Endometrium (tissue), 2 donors: ENCODE results near the gene ENOX1.

Source experiments
- FAIRE-seq: peaks from 2 replicates; lab custom pipeline; 2012; peaks lifted over from hg19 to GRCh38; lab: Jason Lieb, UNC
- donor health status: control.
- donor health status: control.

Gene ENOX1

GRCh38 chr13:43545317-43545874, 241.4 kb downstream of the ENOX1 start:
- no peak for FAIRE-seq

DNA sequence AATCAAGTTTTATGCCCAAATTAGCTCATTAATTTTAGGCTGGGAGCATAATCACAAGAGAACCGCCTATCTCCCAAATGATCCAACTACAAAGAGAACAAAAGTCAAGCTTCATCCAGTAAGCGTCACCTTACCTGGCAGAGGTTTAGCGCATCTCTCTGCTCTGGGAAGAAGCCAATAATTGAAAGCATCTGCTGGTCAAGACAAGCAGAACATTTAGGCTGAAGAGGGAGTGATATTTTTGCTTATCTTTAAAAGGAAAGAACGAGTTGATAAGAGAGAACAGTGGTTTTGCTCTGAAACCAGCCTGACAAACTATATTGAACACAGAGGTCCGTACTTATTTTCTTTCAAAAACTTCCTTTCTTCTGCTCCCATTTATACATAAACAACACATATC, 242.1 kb downstream of the ENOX1 start:
- no peak for FAIRE-seq

GRCh38 chr13:43544011-43544410, 242.8 kb downstream of the ENOX1 start:
- FAIRE-seq: no peak

GRCh38 chr13:43543331-43543730, 243.4 kb downstream of the ENOX1 start:
- no peak for FAIRE-seq

DNA sequence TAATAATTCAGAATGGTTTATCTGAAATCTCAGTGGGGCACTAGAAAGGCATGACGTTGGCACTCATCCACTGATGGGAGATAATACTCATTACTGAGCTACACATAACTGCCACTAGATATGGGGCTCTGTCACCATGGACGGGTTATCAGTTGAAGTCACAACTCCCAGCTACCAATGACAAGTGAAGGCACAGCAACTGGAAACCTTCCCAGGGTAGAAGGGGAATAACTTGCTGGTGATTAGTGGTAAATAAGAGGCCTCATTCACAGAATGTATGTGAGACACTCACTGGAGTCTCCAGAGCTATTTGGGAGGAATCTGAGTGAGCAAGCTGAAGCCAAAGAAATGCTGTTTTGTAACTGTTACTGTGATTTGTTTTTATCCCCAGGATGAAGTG, 249.6 kb downstream of the ENOX1 start:
- no peak for FAIRE-seq

DNA sequence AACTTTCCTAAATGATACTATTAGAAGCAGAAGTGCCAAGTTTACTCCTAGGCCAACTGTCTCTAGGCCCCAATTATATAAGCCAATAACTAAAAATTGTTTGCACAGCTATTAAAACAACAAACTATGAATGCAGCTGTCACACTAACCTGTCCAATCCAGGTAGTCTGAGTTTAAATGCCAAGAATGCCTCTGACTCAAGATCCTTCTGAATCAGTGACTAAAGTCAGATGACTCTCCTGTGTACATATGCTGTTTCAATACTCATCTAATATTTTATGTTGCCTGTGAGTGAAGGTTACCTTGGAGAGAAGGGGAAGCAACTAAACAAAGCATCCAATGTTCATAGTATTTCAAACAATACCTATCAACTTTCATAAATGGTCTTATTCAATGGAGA, 257.0 kb downstream of the ENOX1 start:
- FAIRE-seq: no peak

- FAIRE-seq: no peak
Observed at GRCh38 chr13:43528992-43529391, 257.8 kb downstream of the ENOX1 start.

DNA sequence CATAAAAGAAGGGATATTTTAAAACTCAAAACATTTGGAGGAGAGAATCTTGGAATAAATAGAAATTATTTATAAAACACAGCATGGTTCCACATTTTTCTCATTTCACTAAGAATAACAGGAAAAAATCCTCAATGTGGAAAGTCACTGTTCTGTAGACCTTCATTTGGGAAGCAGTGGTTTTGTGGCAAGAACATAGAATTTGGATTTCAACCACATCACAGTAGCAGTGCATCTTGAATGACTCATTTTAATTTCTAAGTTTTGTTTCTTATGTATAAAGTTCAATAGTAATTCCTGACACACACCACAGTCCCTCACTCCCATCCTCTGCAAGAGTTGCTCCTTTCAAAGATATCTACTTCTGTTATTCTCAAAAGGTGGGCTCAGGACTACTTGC, 264.0 kb downstream of the ENOX1 start:
- peak; percentile 86 for FAIRE-seq

- FAIRE-seq: peak; percentile 12
Observed at GRCh38 chr13:43520351-43520750, 266.4 kb downstream of the ENOX1 start.

GRCh38 chr13:43518833-43519232, 267.9 kb downstream of the ENOX1 start:
- no peak for FAIRE-seq

GRCh38 chr13:43516401-43516833, 270.4 kb downstream of the ENOX1 start:
- peak; percentile 98 for FAIRE-seq

DNA sequence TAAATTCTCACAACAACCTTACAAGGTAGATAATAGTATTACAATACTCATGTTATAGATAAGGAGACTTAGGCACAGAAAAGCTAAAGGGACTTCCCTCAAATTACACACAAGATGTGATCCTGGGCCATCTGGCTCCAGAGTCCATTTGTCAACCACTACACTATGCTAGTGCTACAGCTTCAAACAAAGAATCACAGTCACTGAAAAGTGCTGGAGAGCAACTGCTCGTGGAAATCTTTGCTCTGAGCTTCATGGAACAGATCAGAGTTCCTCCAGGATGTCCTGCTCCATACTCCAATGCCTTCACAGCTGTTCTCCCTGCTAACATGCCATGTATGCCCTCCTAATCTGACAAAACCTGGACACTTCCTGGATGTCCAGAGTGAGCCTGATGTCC, 271.2 kb downstream of the ENOX1 start:
- FAIRE-seq: no peak

DNA sequence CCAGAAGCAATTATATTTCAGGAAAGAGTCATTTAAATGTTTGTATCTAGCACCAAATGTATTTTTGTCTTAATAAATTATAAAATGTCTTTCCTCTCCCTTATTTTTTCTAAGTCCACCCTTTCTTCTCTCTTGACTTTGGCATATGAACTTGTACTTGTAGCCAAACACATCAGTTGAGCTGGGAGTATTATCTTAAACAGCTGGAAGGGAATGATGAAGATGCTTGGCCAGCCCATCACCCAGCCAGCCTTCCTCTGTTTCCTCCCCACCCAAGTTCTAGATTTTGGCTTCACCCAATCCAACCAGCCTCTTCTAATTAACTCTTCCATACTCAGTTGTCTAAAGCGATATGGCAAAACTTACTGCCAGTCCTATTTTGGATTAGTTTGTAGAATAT, 272.5 kb downstream of the ENOX1 start:
- FAIRE-seq: no peak

- no peak for FAIRE-seq
Observed at GRCh38 chr13:43512221-43512620, 274.6 kb downstream of the ENOX1 start.

DNA sequence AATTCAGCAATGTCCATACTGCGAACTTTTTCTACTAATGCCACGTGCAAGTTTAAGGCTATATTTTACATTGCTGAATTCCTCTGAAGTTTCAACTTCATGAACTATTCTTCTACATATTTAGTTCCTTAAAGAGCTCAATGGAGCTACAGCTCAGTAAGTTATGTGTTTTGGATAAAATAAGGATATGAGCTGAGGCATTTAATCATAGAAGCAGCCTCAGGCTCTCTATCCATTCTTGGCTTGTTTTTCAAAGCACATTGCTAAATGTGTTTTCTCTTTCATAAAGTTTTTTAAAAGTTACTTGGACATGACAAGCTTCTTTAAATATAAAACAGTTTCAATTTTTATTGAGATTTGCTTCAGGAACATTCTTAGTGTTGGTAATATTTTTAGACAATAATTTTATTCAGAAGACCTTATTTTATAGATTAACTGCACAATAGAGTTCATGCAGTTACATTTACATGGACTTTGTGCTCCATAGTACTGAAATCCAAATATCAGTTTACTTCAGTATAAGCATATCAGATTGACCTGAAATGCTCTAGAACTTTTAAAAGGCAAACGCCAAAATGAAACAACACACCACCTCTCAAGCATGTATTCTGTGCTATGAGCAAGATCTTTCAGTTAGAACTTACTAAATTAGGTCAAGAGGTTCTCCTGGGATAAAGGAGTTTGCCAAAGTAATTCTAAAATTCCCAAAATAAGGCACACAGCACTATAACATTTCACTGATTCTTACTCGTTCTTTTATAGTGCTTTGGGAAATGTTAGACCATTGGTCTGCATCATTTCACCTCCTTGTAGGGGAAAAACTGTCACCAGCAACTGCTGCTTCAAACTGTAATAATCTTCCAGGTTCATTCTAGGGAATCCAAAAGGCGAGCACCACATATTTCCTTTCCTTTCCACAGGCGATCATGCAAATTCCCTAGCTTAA, 275.5 kb downstream of the ENOX1 start:
- FAIRE-seq: peak; percentile 31

GRCh38 chr13:43495732-43496131, 291.0 kb downstream of the ENOX1 start:
- no peak for FAIRE-seq

DNA sequence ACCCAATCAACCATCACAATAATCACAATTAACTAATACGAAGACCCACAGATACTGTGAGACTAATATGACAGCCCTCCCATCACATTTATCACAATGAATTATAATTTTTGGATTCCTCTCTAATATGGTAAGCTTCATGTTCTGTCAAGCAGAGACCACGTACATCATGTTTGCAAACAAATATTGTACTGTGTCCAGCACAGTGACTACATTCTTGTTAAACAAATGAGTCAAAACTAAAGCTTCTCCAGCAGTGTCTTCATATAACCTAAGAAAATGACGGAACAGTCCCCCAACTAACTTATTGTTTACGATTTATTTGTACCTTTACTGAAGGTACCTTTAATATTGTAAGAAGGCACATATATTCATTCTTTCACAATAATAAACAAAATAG, 292.6 kb downstream of the ENOX1 start:
- no peak for FAIRE-seq

DNA sequence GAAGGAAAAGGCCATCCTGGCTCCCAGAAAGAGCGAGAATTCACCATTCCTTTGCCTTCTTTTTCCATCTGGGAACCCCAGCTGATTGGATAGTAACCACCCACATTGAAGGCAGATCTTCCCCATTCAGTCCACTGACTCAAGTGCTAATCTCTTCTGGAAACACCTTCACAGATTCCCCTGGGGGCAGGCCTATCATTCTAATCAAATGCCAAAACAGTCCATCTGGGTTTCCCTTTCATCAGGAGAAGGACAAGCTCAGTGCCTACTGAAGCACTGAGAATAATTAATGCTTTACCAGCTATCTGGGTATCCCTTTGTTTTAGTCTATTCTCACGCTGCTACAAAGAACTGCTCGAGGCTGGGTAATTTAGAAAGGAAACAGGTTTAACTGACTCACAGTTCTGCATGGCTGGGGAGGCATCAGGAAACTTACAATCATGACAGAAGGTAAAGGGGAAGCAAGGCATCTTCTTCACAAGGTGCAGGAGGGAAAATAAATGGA, 293.2 kb downstream of the ENOX1 start:
- no peak for FAIRE-seq

GRCh38 chr13:43492745-43493144, 294.0 kb downstream of the ENOX1 start:
- no peak for FAIRE-seq

- FAIRE-seq: no peak
Observed at GRCh38 chr13:43492311-43492710, 294.5 kb downstream of the ENOX1 start.

DNA sequence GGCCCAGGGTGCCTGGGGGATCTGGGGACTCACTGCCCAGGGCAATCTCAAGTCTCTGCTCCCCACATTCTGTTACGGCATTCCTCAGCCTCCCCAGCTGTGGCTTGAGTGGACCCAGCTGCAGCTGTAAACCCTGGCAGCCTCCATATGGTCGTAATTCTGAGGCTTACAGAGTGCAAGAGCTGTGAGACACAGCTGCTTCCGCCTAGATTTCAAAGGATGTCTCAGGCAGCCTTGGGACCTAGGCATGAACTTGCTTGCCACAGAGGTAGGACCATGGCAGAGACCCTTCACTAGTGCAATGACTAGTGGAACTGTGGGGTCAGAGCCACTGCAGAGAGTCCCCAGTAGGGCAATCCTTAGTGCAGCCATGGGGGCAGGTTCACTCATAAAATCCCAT, 297.5 kb downstream of the ENOX1 start:
- FAIRE-seq: no peak

- no peak for FAIRE-seq
Observed at GRCh38 chr13:43487885-43488284, 298.9 kb downstream of the ENOX1 start.

GRCh38 chr13:43487461-43487860, 299.3 kb downstream of the ENOX1 start:
- FAIRE-seq: no peak
